ENCODE data around the gene UMODL1.

UMODL1 gene

DNA sequence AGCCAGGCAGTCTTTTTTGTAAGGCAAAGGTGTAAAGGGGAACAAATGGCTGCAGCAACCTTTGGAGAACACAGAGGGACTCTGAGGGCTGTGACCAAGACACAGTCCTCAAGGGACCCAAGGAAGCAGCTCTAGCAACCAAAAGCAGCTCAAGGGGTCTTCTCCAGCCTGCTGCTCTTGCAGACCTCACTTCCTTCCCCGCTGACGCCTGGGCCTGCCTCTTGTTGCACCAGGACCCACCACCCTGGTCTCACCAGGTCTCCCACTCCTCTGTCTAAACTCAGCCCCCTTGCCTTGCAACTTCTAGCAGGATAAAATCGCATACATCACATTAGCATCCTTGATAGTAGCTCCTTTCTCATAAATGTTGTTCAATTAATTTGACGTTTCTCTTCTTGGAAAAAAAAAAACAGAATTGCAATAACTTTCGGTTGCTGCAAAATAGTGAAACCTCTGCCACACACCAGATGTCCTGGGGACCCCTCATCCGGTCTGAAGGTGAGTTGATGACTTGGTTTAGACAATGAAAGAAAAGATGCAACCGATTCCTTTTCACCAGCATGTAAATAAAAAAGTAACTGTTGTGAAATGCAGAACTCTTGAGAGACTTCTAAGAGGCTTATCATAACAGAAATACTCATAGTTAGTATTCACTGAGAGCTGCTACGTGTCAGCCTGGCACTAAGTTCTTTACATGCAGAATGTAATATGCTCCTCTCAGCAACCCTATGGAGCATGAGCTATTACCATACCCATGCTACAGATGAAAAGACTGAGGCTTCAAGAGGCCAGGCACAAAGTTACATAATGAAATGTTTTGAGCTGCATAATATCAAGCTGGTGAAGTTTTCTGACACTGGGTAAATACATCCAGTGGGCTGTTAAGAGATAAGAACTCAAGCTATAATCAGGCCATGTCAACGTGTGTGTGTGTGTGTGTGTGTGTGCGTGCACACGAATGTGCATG is 58.5 kb downstream of the UMODL1 start:
- no peak for DNase-seq (ENCODE audit: low spot score)

DNA sequence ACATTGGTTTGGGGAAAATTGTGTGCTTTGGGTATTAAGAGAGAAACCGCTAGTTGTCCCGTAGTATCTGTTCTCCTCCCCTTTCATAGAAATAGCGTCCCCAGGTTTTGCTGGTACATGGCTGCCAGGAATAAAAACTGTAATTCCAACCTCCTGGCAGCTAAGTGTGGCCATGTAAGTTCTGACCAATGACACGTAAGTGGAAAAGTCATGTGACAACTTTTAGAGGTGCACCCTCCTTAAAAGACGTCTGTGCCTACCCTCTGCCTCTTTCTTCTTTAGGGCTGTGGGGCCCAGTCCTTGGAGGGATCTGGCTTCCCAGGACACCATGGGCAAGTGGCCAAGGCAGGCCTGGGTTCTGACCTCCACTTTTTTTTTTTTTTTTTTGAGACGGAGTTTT is 59.3 kb downstream of the UMODL1 start:
- no peak for DNase-seq (ENCODE audit: low spot score)

DNA sequence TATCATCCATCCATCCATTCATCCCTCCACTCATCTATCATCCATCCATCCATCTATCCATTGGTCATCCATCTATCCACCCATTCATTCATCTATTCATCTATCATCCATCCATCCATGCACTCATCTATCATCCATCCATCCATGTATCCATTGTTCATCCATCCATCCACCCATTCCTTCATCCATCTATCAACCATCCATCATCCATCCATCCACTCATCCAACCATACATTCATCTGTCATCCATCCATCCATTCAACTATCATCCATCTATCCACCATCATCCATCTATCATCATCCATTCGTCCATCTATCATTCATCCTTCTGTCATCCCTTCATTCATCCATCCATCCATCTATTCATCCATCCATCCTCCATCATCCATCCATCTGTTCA is 61.1 kb downstream of the UMODL1 start:
- DNase-seq (ENCODE audit: low spot score) = no peak

DNA sequence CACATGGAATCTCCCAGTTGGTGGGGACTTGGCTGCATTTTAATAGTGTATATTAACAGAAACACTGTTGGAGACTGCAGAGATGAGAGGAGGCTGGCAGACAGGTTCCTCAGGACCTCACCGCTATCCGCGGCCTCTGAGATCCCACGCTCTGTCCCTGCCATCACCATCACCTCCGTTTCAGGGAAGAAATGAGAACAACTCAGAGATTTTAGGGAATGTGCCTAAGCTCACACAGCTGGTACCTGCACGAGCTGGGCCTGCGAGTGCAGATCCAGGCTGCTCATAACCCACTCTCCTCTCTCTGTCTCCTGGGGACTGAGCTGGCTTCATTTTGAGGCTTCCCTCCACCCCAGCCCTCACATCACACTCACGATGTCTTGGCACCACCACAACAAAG is 62.0 kb downstream of the UMODL1 start:
- DNase-seq (ENCODE audit: low spot score) = no peak

DNA sequence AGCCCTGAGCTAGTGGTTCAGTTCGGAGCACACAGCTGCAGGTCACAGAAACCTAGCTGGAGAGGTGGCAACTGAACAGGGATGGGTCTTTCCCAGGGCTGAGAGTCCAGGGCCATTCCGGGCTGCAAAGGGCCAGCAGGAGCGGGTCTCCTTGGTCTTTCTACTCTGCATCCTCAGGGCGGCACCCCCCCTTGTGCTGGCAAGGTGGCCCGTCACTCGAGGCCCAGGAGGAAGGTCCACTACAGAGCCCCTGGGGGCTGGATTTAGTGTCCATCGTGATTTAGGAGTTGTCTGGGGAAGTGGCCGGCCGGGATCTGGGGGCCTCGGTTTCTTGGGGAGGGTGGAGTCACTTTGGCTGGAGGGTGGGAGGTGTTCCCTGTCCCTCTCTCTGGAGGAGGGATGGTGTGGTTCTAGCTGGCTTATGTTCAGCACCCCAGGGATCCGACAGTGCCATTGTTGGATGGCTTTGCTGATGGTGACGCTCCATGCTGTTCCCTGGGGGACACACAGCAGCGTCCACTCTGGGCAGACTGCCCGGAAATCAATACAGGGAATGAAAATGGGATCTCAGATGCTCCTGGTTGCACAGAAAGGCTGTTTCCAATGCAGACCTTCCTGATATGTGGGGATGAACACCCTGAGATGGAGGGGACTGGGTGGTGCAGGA is 64.4 kb downstream of the UMODL1 start:
- DNase-seq (ENCODE audit: low spot score) = no peak

DNA sequence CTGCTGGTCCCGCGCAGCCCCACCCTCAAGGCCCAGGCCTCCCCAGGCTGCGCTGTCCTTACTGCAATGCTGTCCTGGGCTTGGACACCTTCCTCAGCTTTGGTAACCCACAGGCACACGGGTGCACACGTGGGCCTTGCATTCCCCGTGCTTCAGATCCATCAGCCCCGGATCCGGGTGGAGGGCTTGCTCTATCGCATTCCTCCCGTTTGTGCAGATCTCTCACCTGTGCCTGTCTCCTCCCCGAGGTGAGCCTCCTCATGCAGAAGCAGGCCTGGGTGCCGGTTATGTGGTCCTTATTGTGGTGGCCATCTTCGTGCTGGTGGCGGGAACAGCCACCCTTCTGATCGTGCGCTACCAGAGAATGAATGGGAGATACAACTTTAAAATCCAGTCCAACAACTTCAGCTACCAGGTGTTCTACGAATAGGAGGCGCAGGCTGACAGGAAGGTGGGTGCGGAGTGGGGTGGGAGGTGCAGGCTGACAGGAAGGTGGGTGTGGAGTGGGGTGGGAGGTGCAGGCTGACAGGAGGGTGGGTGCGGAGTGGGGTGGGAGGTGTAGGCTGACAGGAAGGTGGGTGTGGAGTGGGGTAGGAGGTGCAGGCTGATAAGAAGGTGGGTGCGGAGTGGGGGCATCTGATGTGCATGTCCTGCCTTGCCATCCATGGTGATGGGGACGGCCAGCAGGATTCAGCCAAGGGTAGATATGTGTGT is 66.2 kb downstream of the UMODL1 start:
- DNase-seq (ENCODE audit: low spot score) = no peak

DNA sequence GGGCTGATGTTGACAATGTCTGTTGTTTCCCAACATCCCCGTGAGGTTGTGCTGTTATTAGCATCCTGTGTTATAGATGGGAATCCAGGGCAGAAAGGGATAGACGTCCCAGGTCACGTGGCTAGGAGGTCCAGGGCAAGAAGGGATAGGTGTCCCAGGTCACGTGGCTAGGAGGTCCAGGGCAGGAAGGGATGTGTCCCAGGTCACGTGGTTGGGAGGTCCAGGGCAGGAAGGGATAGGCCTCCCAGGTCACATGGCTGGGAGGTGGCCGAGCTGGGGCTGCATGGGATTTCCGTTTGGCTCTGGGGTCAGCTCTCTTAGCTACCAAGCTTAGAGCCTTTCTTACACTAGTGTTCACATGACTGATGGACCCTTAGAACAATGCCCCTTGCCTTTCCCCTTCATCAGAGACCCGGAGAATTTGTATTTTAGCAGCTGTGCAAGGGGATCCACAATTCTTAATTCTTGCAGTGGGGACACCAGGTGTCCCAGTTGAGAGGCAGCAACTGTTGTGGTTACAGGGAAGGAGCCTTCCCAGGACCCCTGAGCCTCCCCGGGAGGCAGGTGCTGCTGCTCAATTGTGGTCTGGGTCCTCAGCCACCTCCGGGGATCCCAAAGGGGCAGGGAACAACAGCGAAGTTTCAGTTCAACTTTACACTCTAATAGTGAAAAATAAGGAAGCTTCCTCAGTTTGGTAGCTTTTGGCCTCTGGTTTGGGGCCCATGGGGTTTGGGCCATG is 69.2 kb downstream of the UMODL1 start:
- DNase-seq (ENCODE audit: low spot score) = no peak

DNA sequence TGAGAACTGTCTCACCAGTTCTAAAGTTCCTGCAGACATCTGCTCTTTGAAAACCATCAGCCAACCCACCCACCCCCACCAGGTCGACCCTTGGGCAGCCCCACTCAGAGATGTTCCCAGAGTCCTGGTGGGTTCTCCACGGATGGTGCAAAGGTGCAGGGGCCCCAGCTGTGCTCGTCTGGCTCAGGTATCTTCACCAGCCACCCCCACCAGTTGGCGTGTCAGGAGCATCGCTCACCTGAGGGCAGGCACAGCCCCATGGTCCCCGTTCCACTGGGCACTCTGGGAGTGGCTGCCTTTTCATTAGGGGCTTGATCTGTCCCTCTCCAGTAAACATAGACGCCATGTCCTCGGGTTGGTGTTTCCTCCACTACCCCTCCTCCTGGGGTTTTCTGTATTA is 70.5 kb downstream of the UMODL1 start:
- no peak for DNase-seq (ENCODE audit: low spot score)

DNA sequence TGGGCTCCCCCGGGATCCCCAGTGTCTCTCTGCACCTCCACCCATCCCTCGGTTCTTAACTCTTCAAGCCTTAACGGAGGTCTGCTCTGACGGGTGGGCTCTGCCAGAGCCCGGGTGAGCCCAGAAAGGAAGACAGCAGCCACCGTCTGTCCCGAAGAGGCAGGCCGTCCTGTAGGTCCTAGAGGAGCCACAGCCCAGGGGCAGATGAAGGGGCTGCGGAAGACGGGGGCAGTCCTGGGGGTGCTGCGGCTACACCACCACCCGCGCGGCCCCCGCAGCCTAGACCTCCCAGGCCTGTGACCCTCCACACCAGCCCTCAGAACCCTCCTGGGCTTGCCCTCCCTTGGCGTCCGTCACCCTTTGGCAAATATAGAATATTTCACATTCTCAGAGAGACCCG is 71.0 kb downstream of the UMODL1 start:
- DNase-seq (ENCODE audit: low spot score) = no peak

DNA sequence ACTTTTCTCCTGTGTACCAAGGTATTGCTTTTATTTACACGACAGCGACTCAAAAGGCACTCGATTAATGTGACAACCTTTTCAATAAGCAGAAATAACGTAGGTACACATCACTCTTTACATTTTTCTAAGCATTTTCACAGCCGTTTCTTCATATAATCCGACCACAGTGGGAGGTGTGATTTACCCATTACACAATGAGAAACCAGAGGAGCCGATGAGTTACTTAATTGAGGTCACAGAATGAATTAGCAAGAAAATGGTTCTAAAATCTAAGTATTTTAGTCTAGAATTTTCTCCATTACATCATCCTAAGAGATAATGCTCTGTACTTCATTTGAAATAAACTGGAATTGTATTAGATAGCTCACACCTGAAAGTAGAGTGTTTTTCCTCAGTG is 71.5 kb downstream of the UMODL1 start:
- no peak for DNase-seq (ENCODE audit: low spot score)

DNA sequence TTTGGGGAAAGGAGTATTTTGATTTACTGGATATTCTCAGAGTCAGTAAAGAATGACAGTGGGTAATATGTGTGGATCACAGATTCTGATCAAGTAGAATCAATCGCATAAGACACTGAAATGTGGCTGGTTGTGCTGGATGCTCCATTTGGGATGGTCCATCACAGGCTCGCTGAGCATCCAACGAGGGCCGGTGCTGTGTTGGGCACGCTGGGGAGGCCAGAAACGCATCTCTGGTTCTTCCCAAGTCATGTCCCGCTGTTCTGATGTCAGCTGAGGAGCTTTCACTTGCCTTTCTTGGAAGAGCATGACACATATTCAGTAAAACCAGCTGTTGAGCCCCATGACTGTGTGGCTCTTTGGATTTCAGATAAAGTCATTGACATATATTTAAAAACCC is 72.0 kb downstream of the UMODL1 start:
- no peak for DNase-seq (ENCODE audit: low spot score)

DNA sequence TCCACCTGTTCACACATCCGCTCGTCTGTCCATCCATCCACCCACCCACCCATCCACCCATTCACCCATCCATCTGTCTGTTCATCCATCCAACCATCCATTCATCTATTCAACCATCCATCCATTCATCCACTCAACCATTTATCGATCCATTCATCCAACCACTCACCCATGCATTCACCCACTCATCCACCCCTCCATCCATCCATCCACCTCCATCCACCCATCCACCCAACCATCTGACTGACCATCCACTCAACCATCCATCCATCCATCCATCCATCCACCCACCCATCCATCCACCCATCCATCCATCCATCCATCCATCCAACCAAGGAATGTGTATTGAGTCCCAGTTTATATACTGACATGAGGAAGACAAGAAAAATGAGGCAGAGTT is 73.1 kb downstream of the UMODL1 start:
- DNase-seq (ENCODE audit: low spot score) = no peak

DNA sequence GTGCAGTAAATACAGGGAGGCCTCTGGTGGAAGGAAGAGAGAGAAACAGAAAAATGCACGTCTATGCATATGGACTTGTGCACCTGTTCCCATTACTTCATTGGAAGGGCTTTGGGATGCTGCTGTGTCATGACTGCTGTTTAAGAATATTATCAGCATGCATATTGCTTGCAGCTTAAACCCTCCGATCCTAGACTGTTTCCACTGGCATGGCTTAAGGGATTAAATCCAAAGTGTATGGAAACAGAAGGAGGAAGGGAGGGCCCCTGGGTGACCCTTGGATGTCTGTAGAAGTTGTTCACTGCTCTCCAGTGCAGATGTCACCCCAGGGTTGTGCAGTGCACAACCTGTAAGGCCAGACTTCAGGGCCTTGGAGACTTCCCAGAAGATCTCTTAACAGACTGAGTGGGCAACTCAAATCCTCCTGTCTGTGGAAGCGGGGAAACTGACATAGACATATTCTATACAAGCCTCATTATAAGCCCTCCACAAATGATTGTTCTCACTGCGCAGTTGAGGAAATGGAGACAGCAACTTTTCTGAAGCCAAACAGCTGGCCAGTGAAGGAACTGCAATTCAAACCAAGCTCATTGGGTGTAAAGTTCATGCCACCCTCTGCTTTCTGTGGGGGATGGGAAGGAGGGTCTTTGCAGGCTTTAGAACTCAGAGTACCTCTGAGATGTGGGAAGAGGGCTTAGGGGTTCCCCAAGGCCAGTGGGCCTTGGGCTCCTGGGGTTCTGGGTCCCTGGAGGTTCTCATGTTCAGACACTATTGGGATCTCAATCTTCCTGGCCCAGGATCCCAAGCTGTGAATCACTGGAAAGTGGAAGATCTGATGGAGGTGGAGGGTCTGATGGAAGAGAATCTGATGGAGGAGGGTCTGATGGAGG is 73.8 kb downstream of the UMODL1 start:
- DNase-seq (ENCODE audit: low spot score) = no peak

DNA sequence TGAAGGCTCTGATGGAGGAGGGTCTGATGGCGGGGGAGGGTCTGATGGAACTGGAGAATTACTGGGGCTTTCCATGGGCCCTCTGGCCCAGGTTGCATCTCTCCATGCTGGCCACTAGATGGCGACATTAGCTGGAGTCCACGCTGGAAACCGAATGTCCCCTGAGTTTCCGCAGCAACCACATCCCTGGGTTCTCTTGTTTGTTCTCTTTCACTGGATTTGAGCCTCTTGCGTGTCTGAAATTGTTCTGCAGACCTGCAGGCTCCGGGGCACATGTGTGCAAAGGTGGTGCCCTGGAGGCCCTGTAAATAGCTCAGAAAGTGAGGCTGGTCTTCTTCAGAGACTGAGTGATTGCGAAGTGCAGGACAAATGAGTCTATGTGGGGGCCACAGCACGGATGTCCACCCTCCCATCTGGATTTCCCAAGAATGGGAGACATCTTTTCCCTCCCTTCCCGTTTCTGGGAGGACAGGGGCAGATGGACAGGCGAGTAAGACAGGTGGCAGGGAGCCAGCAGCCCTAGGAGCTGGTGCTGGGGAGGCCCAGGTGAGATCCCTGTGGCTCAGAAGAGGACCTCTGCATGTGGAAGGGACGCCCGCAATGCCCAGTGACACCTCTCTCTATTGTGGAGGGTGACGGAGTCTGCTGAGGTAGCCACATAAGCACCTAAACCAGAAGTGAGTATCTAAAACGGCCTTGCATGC is 74.6 kb downstream of the UMODL1 start:
- peak; percentile 61 for DNase-seq (ENCODE audit: low spot score)

DNA sequence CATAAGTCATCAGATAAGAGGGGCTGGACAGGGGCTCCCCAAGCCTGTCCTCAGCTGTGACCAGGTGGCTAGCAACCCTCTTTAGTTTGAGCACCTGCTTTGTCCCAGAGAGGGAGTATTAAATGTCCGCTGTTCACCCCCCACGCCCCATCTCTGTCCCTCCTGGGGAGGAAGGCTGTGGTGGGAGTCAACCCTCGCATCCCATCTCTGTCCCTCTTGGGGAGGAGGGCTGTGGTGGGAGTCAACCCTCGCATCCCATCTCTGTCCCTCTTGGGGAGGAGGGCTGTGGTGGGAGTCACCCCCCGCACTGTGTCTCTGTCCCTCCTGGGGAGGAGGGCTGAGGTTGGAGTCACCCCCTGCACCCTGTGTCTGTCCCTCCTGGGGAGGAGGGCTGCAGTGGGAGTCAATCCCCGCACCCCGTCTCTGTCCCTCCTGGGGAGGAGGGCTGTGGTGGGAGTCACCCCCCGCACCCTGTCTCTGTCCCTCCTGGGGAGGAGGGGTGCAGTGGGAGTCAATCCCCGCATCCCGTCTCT is 75.2 kb downstream of the UMODL1 start:
- DNase-seq (ENCODE audit: low spot score) = no peak

DNA sequence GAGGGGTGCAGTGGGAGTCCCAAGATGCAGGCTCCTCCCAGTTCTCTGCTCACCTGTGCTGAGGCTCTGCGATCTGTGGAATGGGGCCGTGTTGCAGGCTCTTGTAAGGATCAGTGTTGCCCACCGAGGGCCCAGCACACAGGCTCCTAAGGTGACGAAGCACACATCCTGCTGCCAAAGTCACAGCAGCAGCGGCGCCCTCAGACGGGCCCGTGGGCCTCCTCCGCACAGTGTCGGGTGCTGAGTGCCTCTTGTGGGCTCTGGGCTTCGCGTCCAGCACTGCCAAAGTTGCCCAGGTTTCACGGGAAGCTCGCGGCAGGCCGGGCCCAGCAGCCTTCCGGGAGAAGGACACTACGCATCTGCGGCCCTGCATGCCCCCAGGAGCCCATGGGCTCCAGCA is 75.7 kb downstream of the UMODL1 start:
- no peak for DNase-seq (ENCODE audit: low spot score)

DNA sequence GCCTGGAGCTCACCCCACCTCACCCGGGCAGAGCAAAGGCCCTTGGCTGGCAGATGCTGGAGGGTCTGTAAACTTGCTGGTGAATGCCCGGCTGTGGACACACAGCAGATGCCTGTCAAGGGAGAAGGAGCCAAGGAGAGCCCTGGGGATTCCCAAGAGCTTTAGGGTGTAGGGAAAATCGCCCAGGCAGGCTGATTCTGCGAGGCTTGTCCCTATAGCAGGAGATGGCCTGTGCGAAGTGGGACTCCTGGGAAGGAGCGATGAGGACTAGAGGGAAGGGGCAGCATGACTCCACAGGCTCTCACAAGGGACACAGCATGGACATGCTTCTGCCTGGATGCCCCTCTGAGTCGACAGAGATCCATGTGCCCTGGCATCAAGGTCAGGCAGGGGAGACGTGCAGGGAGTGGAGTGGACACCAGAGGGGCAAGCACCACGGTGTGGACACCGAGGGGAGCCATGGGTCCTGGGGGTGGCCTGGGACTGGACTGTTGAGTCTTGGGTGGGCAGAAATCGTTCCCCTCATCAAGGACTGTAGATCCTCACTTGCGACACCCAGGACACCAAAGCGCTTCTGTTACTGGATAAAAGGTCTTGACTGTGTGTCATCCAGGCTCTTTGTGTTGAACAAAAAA is 76.4 kb downstream of the UMODL1 start:
- no peak for DNase-seq (ENCODE audit: low spot score)

DNA sequence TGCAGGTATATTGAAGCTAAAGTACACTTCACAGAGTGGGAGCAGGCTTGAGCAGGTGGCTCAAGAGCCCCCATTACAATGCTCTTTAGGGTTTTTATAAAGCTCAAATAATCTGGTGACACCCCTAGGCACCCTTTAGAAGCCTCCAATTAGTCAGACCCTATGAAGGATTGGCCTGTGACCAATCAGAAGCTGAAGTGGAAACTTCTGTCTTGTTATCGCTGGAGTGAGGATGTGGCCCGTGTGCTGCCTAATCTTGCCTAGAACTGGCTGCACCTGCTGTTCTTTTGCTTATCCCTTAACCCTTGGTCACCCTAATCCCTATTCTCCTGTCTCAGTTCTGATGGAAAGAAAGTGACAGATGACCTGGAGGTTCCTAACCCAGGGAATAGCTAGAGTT is 77.0 kb downstream of the UMODL1 start:
- DNase-seq (ENCODE audit: low spot score) = no peak

DNA sequence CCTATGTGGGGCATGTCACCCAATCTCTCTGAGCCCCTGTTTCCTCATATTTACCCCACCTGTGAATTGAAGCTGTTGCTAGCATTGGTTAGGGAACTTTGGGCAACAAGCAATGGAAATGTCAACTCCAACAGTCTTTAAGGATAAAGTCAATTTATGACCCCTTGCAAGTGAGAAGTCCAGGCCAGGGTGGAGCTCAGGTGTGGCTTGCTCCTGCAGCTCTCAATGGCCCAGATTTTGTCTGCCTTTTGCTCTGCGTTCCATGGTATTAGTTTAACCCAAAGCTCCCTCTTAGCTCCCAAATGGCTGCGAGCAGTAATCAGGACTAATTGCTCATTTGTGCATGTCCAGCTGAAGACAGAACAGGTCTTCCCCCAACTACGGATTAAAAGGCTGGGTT is 77.5 kb downstream of the UMODL1 start:
- no peak for DNase-seq (ENCODE audit: low spot score)
